ENCODE measurements around the gene LBH.

The LBH gene

GRCh38 chr2:30303095-30303494 is 71.8 kb downstream of the LBH start:
- no peak for DNase-seq (ENCODE audit: low read depth in 2 of 2)

- DNase-seq (ENCODE audit: low read depth in 2 of 2) = no peak
Observed at GRCh38 chr2:30305235-30305634, 73.9 kb downstream of the LBH start.

- no peak for DNase-seq (ENCODE audit: low read depth in 2 of 2)
Observed at GRCh38 chr2:30306522-30306921, 75.2 kb downstream of the LBH start.

GRCh38 chr2:30308280-30308679 is 76.9 kb downstream of the LBH start:
- DNase-seq (ENCODE audit: low read depth in 2 of 2) = no peak

Data from stimulated activated CD4-positive, alpha-beta T cell treated with anti-CD3 and anti-CD28 coated beads, Interleukin-15, amount 100 ng/mL, for 48 hours (primary cell).